HG02610 (cell line): ENCODE data around the gene GADD45GIP1.

Experiments used
- ATAC-seq: cut with Tn5 transposase; IDR thresholded peaks from one replicate; pipeline ENCODE4 v1.9.1; 2021; ENCODE audit warnings: mild to moderate bottlenecking, moderate library complexity; ENCODE audit not compliant: unreplicated experiment

GADD45GIP1 gene

GRCh38 chr19:12913851-12914690 is 43.0 kb downstream of the GADD45GIP1 start:
- ATAC-seq: no peak

- ATAC-seq: no peak
These were observed 43.9 kb downstream of the GADD45GIP1 start for GRCh38 chr19:12913011-12913561.

- ATAC-seq: no peak
These were observed 44.5 kb downstream of the GADD45GIP1 start for GRCh38 chr19:12912571-12912970.

- ATAC-seq: no peak
These were observed 49.9 kb downstream of the GADD45GIP1 start for GRCh38 chr19:12907166-12907565.
